ENCODE measurements around the gene PLCG2.

Gene PLCG2

GRCh38 chr16:81803332-81803731 lies 24.2 kb downstream of the PLCG2 start:
- H3K27ac ChIP-seq (ENCODE audit: low read depth, low read length, severe bottlenecking): no peak overlapping the region
- H3K4me3 ChIP-seq (ENCODE audit: extremely low read depth, insufficient read depth, low read length, poor library complexity, severe bottlenecking): no peak overlapping the region
- H3K36me3 ChIP-seq (ENCODE audit: control insufficient read depth, insufficient read depth, low read length): no peaks in the 10 kb centered on the region
- 87 to 100% methylated on average over 1 to 3 of the region's 3 CpGs for WGBS, 2 experiments (ENCODE audit: insufficient coverage in 2 of 2)
- H3K9me3 ChIP-seq (ENCODE audit: control insufficient read depth, low read length): no peaks in the 10 kb centered on the region
- H3K4me1 ChIP-seq (ENCODE audit: control insufficient read depth, insufficient read depth, low read length, poor library complexity, severe bottlenecking): no peaks in the 10 kb centered on the region

GRCh38 chr16:81804134-81804610 lies 25.1 kb downstream of the PLCG2 start:
- H3K4me1 ChIP-seq (ENCODE audit: control insufficient read depth, insufficient read depth, low read length, poor library complexity, severe bottlenecking): no peaks in the 10 kb centered on the region
- H3K36me3 ChIP-seq (ENCODE audit: control insufficient read depth, insufficient read depth, low read length): no peaks in the 10 kb centered on the region
- WGBS, 2 experiments (ENCODE audit: insufficient coverage in 2 of 2): 83 to 100% methylated on average over 1 of the region's 2 CpGs
- H3K4me3 ChIP-seq (ENCODE audit: extremely low read depth, insufficient read depth, low read length, poor library complexity, severe bottlenecking): no peak overlapping the region
- no peaks in the 10 kb centered on the region for H3K9me3 ChIP-seq (ENCODE audit: control insufficient read depth, low read length)
- no peak overlapping the region for H3K27ac ChIP-seq (ENCODE audit: low read depth, low read length, severe bottlenecking)

- 81 to 92% methylated on average over 5 to 6 of the region's 6 CpGs for WGBS, 2 experiments (ENCODE audit: insufficient coverage in 2 of 2)
- H3K36me3 ChIP-seq (ENCODE audit: control insufficient read depth, insufficient read depth, low read length): no peaks in the 10 kb centered on the region
- no peak overlapping the region for H3K27ac ChIP-seq (ENCODE audit: low read depth, low read length, severe bottlenecking)
- no peaks in the 10 kb centered on the region for H3K4me1 ChIP-seq (ENCODE audit: control insufficient read depth, insufficient read depth, low read length, poor library complexity, severe bottlenecking)
- H3K9me3 ChIP-seq (ENCODE audit: control insufficient read depth, low read length): no peaks in the 10 kb centered on the region
- H3K4me3 ChIP-seq (ENCODE audit: extremely low read depth, insufficient read depth, low read length, poor library complexity, severe bottlenecking): no peak overlapping the region
Measured at GRCh38 chr16:81806696-81807095, 27.6 kb downstream of the PLCG2 start.

GRCh38 chr16:81807767-81808358 lies 28.8 kb downstream of the PLCG2 start:
- H3K9me3 ChIP-seq (ENCODE audit: control insufficient read depth, low read length): no peaks in the 10 kb centered on the region
- no peak overlapping the region for H3K4me3 ChIP-seq (ENCODE audit: extremely low read depth, insufficient read depth, low read length, poor library complexity, severe bottlenecking)
- no peak overlapping the region for H3K27ac ChIP-seq (ENCODE audit: low read depth, low read length, severe bottlenecking)
- H3K36me3 ChIP-seq (ENCODE audit: control insufficient read depth, insufficient read depth, low read length): no peaks in the 10 kb centered on the region
- whole genome bisulfite sequencing, 2 experiments (ENCODE audit: insufficient coverage in 2 of 2): 73 to 88% methylated on average over 1 to 3 of the region's 4 CpGs
- H3K4me1 ChIP-seq (ENCODE audit: control insufficient read depth, insufficient read depth, low read length, poor library complexity, severe bottlenecking): no peaks in the 10 kb centered on the region

GRCh38 chr16:81808933-81809480 lies 29.9 kb downstream of the PLCG2 start:
- Histone ChIP-seq H3K4me1 (ENCODE audit: control insufficient read depth, insufficient read depth, low read length, poor library complexity, severe bottlenecking) (no peaks in the 10 kb centered on the region), H3K27ac (ENCODE audit: low read depth, low read length, severe bottlenecking) (no peak overlapping the region), H3K9me3 (ENCODE audit: control insufficient read depth, low read length) (no peaks in the 10 kb centered on the region), H3K36me3 (ENCODE audit: control insufficient read depth, insufficient read depth, low read length) (no peaks in the 10 kb centered on the region), H3K4me3 (ENCODE audit: extremely low read depth, insufficient read depth, low read length, poor library complexity, severe bottlenecking) (no peak overlapping the region)
- WGBS, 2 experiments (ENCODE audit: insufficient coverage in 2 of 2): 91 to 96% methylated on average over 3 of the region's 3 CpGs

- Histone ChIP-seq H3K36me3 (ENCODE audit: control insufficient read depth, insufficient read depth, low read length) (no peaks in the 10 kb centered on the region), H3K4me3 (ENCODE audit: extremely low read depth, insufficient read depth, low read length, poor library complexity, severe bottlenecking) (no peak overlapping the region), H3K9me3 (ENCODE audit: control insufficient read depth, low read length) (no peaks in the 10 kb centered on the region), H3K4me1 (ENCODE audit: control insufficient read depth, insufficient read depth, low read length, poor library complexity, severe bottlenecking) (no peaks in the 10 kb centered on the region), H3K27ac (ENCODE audit: low read depth, low read length, severe bottlenecking) (no peak overlapping the region)
- WGBS, 2 experiments (ENCODE audit: insufficient coverage in 2 of 2): 81 to 85% methylated on average over 4 of the region's 4 CpGs
Measured at GRCh38 chr16:81809567-81809966, 30.5 kb downstream of the PLCG2 start.

GRCh38 chr16:81810361-81810760 lies 31.3 kb downstream of the PLCG2 start:
- Histone ChIP-seq H3K4me1 (ENCODE audit: control insufficient read depth, insufficient read depth, low read length, poor library complexity, severe bottlenecking) (no peaks in the 10 kb centered on the region), H3K27ac (ENCODE audit: low read depth, low read length, severe bottlenecking) (no peak overlapping the region), H3K4me3 (ENCODE audit: extremely low read depth, insufficient read depth, low read length, poor library complexity, severe bottlenecking) (no peak overlapping the region), H3K9me3 (ENCODE audit: control insufficient read depth, low read length) (no peaks in the 10 kb centered on the region), H3K36me3 (ENCODE audit: control insufficient read depth, insufficient read depth, low read length) (no peaks in the 10 kb centered on the region)
- 86 to 100% methylated on average over 1 of the region's 2 CpGs for WGBS, 2 experiments (ENCODE audit: insufficient coverage in 2 of 2)

- Histone ChIP-seq H3K9me3 (ENCODE audit: control insufficient read depth, low read length) (no peaks in the 10 kb centered on the region), H3K4me3 (ENCODE audit: extremely low read depth, insufficient read depth, low read length, poor library complexity, severe bottlenecking) (no peak overlapping the region), H3K36me3 (ENCODE audit: control insufficient read depth, insufficient read depth, low read length) (no peaks in the 10 kb centered on the region), H3K27ac (ENCODE audit: low read depth, low read length, severe bottlenecking) (no peak overlapping the region), H3K4me1 (ENCODE audit: control insufficient read depth, insufficient read depth, low read length, poor library complexity, severe bottlenecking) (no peaks in the 10 kb centered on the region)
- WGBS, 2 experiments (ENCODE audit: insufficient coverage in 2 of 2): 92 to 95% methylated on average over 8 of the region's 10 CpGs
Measured at GRCh38 chr16:81810894-81811538, 31.9 kb downstream of the PLCG2 start.

GRCh38 chr16:81813648-81814047 lies 34.6 kb downstream of the PLCG2 start:
- H3K4me3 ChIP-seq (ENCODE audit: extremely low read depth, insufficient read depth, low read length, poor library complexity, severe bottlenecking): no peak overlapping the region
- no peaks in the 10 kb centered on the region for H3K9me3 ChIP-seq (ENCODE audit: control insufficient read depth, low read length)
- no peak overlapping the region for H3K27ac ChIP-seq (ENCODE audit: low read depth, low read length, severe bottlenecking)
- WGBS, 2 experiments (ENCODE audit: insufficient coverage in 2 of 2): 94 to 95% methylated on average over 2 of the region's 2 CpGs
- no peaks in the 10 kb centered on the region for H3K4me1 ChIP-seq (ENCODE audit: control insufficient read depth, insufficient read depth, low read length, poor library complexity, severe bottlenecking)
- H3K36me3 ChIP-seq (ENCODE audit: control insufficient read depth, insufficient read depth, low read length): no peaks in the 10 kb centered on the region

- 82 to 90% methylated on average over 4 to 5 of the region's 5 CpGs for WGBS, 2 experiments (ENCODE audit: insufficient coverage in 2 of 2)
- Histone ChIP-seq H3K4me3 (ENCODE audit: extremely low read depth, insufficient read depth, low read length, poor library complexity, severe bottlenecking) (no peak overlapping the region), H3K4me1 (ENCODE audit: control insufficient read depth, insufficient read depth, low read length, poor library complexity, severe bottlenecking) (no peaks in the 10 kb centered on the region), H3K9me3 (ENCODE audit: control insufficient read depth, low read length) (no peaks in the 10 kb centered on the region), H3K36me3 (ENCODE audit: control insufficient read depth, insufficient read depth, low read length) (no peaks in the 10 kb centered on the region), H3K27ac (ENCODE audit: low read depth, low read length, severe bottlenecking) (no peak overlapping the region)
Measured at GRCh38 chr16:81814751-81815428, 35.8 kb downstream of the PLCG2 start.

- WGBS, 2 experiments (ENCODE audit: insufficient coverage in 2 of 2): 78 to 80% methylated on average over 5 of the region's 5 CpGs
- H3K9me3 ChIP-seq (ENCODE audit: control insufficient read depth, low read length): no peaks in the 10 kb centered on the region
- H3K36me3 ChIP-seq (ENCODE audit: control insufficient read depth, insufficient read depth, low read length): no peaks in the 10 kb centered on the region
- H3K4me1 ChIP-seq (ENCODE audit: control insufficient read depth, insufficient read depth, low read length, poor library complexity, severe bottlenecking): no peaks in the 10 kb centered on the region
- no peak overlapping the region for H3K4me3 ChIP-seq (ENCODE audit: extremely low read depth, insufficient read depth, low read length, poor library complexity, severe bottlenecking)
- no peak overlapping the region for H3K27ac ChIP-seq (ENCODE audit: low read depth, low read length, severe bottlenecking)
Measured at GRCh38 chr16:81815429-81815766, 36.3 kb downstream of the PLCG2 start.

Data from mesodermal cell (in vitro differentiated cells).